ENCODE measurements around the gene SLC22A2. TPM values are rescaled to one million over a fixed set of nuclear protein-coding genes. Genes with fewer than 3 reads are reported as not detected.
A peak's percentile ranks its signal among the peaks of the same experiment; 100 is the strongest.

SLC22A2 gene
- total and polyA plus RNA-seq, 2 experiments from 2014 or later: 0.43 to 0.57 TPM

DNA sequence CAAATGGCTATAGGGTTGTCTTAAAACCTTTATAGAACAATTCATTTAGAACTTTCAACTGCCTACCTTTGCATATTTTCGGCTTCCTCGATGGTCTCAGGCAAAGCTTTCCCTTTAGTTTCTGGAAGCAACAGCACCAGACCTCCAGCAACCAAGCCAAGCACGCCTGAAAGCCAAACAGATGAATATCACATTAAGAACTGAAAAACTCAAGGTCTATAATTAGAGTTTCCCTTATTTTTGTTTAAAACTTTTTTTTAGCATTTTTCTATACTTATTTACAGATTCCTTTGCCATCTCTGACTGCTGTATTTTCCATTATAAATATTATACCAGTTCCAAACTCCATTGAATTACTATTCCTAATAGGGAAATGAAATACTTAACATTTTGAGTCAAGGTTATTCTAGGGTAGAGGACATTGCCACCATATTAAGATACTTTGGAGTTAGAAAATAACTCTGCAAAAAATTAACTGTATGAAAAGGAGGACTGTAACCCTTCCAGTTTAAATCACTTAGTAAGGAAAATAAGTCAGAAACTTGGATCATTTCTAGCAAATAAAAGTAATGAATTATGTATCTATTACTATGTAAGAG, 33.9 kb downstream of the SLC22A2 start:
- Histone ChIP-seq H3K9me3 (ENCODE audit: low read depth) (no peaks in the 10 kb centered on the region), H3K79me2 (no peaks in the 10 kb centered on the region), H3K27me3 (no peaks in the 10 kb centered on the region), H3K4me2 (no peak overlapping the region), H3K9me2 (replicated peaks; ENCODE audit: insufficient read depth) (no peaks in the 10 kb centered on the region), H4K20me1 (ENCODE audit: insufficient read depth, poor library complexity, severe bottlenecking) (no peaks in the 10 kb centered on the region), H3K4me1 (ENCODE audit: insufficient read depth) (no peaks in the 10 kb centered on the region), H3K27ac (no peak overlapping the region), H2AFZ (no peak overlapping the region), H3K36me3 (replicated peaks; ENCODE audit: insufficient read depth, low read depth) (no peaks in the 10 kb centered on the region), H3K4me3 (no peak overlapping the region)
- WGBS (ENCODE audit: low lambda C conversion rate, missing lambda C conversion rate): 87% methylated on average over 3 of the region's 3 CpGs
- no peak for DNase-seq (ENCODE audit: low spot score)
- TF ChIP-seq EZH2 (IDR thresholded peaks at IDR 0.05; ENCODE audit: borderline replicate concordance) (no peak), EZH2phosphoT487 (IDR thresholded peaks at IDR 0.05; ENCODE audit: low read depth, severe bottlenecking, unreplicated experiment) (no peak)
- TF ChIP-seq, protein P1, sequence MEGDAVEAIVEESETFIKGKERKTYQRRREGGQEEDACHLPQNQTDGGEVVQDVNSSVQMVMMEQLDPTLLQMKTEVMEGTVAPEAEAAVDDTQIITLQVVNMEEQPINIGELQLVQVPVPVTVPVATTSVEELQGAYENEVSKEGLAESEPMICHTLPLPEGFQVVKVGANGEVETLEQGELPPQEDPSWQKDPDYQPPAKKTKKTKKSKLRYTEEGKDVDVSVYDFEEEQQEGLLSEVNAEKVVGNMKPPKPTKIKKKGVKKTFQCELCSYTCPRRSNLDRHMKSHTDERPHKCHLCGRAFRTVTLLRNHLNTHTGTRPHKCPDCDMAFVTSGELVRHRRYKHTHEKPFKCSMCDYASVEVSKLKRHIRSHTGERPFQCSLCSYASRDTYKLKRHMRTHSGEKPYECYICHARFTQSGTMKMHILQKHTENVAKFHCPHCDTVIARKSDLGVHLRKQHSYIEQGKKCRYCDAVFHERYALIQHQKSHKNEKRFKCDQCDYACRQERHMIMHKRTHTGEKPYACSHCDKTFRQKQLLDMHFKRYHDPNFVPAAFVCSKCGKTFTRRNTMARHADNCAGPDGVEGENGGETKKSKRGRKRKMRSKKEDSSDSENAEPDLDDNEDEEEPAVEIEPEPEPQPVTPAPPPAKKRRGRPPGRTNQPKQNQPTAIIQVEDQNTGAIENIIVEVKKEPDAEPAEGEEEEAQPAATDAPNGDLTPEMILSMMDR (IDR thresholded peaks at IDR 0.05; ENCODE audit: poor library complexity): no peak

- WGBS (ENCODE audit: low lambda C conversion rate, missing lambda C conversion rate): 73% methylated on average over 4 of the region's 4 CpGs
- Histone ChIP-seq H2AFZ (no peak overlapping the region), H3K36me3 (replicated peaks; ENCODE audit: insufficient read depth, low read depth) (no peaks in the 10 kb centered on the region), H3K79me2 (no peaks in the 10 kb centered on the region), H3K4me1 (ENCODE audit: insufficient read depth) (peaks cover 6% of the 10 kb centered on the region), H4K20me1 (ENCODE audit: insufficient read depth, poor library complexity, severe bottlenecking) (no peaks in the 10 kb centered on the region), H3K27ac (no peak overlapping the region), H3K9me3 (ENCODE audit: low read depth) (no peaks in the 10 kb centered on the region), H3K4me3 (no peak overlapping the region), H3K4me2 (no peak overlapping the region), H3K27me3 (peaks cover 3% of the 10 kb centered on the region), H3K9me2 (replicated peaks; ENCODE audit: insufficient read depth) (no peaks in the 10 kb centered on the region)
- TF ChIP-seq, protein P1 (IDR thresholded peaks at IDR 0.05; ENCODE audit: poor library complexity): no peak
- TF ChIP-seq EZH2 (IDR thresholded peaks at IDR 0.05; ENCODE audit: borderline replicate concordance): no peak
- no peak for DNase-seq (ENCODE audit: low spot score)
Observed at GRCh38 chr6:160222491-160222890, 36.1 kb downstream of the SLC22A2 start.

DNA sequence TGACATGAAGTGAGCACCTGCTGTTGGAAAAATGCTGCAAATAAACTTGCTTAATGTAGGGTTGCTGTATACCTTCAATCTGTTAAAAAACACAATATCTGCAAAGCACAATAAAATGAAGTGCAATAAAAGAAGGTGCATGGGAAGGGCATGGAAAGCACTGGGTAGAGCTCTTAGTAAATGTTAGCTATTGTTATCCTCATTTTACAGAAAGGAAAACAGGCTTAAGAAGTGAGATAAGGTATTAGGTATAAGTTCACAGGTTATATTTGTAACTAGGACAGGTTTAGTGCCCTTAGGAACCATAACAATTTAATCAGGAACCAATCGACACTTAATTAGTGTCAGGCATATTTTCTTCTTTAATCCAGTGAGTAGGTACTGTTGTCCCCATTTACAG, 36.7 kb downstream of the SLC22A2 start:
- H2AFZ ChIP-seq: no peak overlapping the region
- H3K27me3 ChIP-seq: peaks cover 3% of the 10 kb centered on the region
- peaks cover 6% of the 10 kb centered on the region for H3K4me1 ChIP-seq (ENCODE audit: insufficient read depth)
- H3K79me2 ChIP-seq: no peaks in the 10 kb centered on the region
- no peaks in the 10 kb centered on the region for H3K9me2 ChIP-seq (replicated peaks; ENCODE audit: insufficient read depth)
- no peak overlapping the region for H3K4me2 ChIP-seq
- H3K4me3 ChIP-seq: no peak overlapping the region
- H3K9me3 ChIP-seq (ENCODE audit: low read depth): no peaks in the 10 kb centered on the region
- TF ChIP-seq, protein P1 (IDR thresholded peaks at IDR 0.05; ENCODE audit: poor library complexity): no peak
- no peak for TF ChIP-seq EZH2 (IDR thresholded peaks at IDR 0.05; ENCODE audit: borderline replicate concordance)
- TF ChIP-seq EZH2phosphoT487 (IDR thresholded peaks at IDR 0.05; ENCODE audit: low read depth, severe bottlenecking, unreplicated experiment): no peak
- no peaks in the 10 kb centered on the region for H3K36me3 ChIP-seq (replicated peaks; ENCODE audit: insufficient read depth, low read depth)
- no peaks in the 10 kb centered on the region for H4K20me1 ChIP-seq (ENCODE audit: insufficient read depth, poor library complexity, severe bottlenecking)
- peak overlapping the region; percentile 9 for H3K27ac ChIP-seq
- DNase-seq (ENCODE audit: low spot score): no peak
- 68% methylated on average over 1 of the region's 1 CpG for WGBS (ENCODE audit: low lambda C conversion rate, missing lambda C conversion rate)

All from hepatocyte (in vitro differentiated cells).